Tibial nerve (tissue), 4 donors: Measurements from ENCODE around the gene LTBP2. TPM values are rescaled to one million over a fixed set of nuclear protein-coding genes. Genes with fewer than 3 reads are reported as not detected.

Experiments used
- DNase-seq, 2 donors: peaks; one replicate each; pipeline ENCODE4 v3.0.0-alpha.2; 2019; ENCODE audit warnings: low spot score in 2 of 2
- H3K27ac ChIP-seq, 4 donors: fragments of 200-600 bp; sonication (generic) in 3 of 4; one replicate each; pipeline ENCODE4 v1.5.1; 2017 to 2019; ENCODE audit warnings: mild to moderate bottlenecking in 1 of 4
- H3K27me3 ChIP-seq, 2 donors: fragments of 200-600 bp; sonication (generic) in 1 of 2; one replicate each; pipeline versions ENCODE4 v1.5.1 to v1.6.0; 2017 to 2019
- H3K36me3 ChIP-seq, 3 donors: fragments of 200-600 bp; sonication (generic); one replicate each; pipeline ENCODE4 v1.5.1; 2018 to 2019
- H3K4me1 ChIP-seq, 4 donors: fragments of 200-600 bp; sonication (generic) in 3 of 4; one replicate each; pipeline ENCODE4 v1.5.1; 2017 to 2019
- H3K4me3 ChIP-seq, 4 donors: fragments of 200-600 bp; sonication (generic) in 3 of 4; one replicate each; pipeline ENCODE4 v1.5.1; 2017 to 2019; ENCODE audit warnings: mild to moderate bottlenecking in 1 of 4, moderate library complexity in 1 of 4
- H3K9me3 ChIP-seq, 4 donors: fragments of 200-600 bp; sonication (generic) in 3 of 4; one replicate each; pipeline ENCODE4 v1.5.1; 2017 to 2019
- CTCF ChIP-seq, 5 experiments: fragments of 200-600 bp in 3 of 5; fragments of 450-650 bp in 2 of 5; sonication (generic) in 3 of 5; IDR thresholded peaks; one replicate each; pipeline ENCODE4 v1.5.1; 2016 to 2019; ENCODE audit warnings: antibody characterized with exemption in 5 of 5, mild to moderate bottlenecking in 3 of 5, moderate library complexity in 2 of 5
- EP300 ChIP-seq, 2 donors: sonication (generic); formaldehyde crosslinking; IDR thresholded peaks; one replicate each; pipeline ENCODE4 v1.6.1; 2017; ENCODE audit warnings: antibody characterized with exemption in 2 of 2, mild to moderate bottlenecking in 1 of 2
- POLR2A ChIP-seq, 2 donors: fragments of 450-650 bp; IDR thresholded peaks; one replicate each; pipeline ENCODE4 v1.6.1; 2017; ENCODE audit warnings: antibody characterized with exemption in 2 of 2, mild to moderate bottlenecking in 2 of 2, moderate library complexity in 2 of 2
- WGBS, 2 donors: methylation state at CpG; one replicate each; pipeline ENCODE4 v1.1.5; 2018; 5-methylcytosine and 5-hydroxymethylcytosine counted together
- total RNA-seq, 4 donors: library from RNA; depleted of rRNA; stranded (reverse); fragments of >200 nt; gene quantifications; one replicate each; pipeline ENCODE4 v1.1.0, GENCODE V29; 2016

LTBP2 gene
- total RNA-seq, 4 donors from 2014 or later, result 67.1 to 276 (median 134) TPM

- Histone ChIP-seq H3K4me1 (peaks cover 0 to 47% (median 10%) of the 10 kb centered on the region in 4 donors), H3K36me3 (peaks cover 0 to 20% (median 0%) of the 10 kb centered on the region in 3 donors), H3K9me3 (no peaks in the 10 kb centered on the region), H3K4me3 (no peak overlapping the region), H3K27ac (peak overlapping the region in 1 of 4 donors; percentile 70), H3K27me3 (no peaks in the 10 kb centered on the region)
- 84 to 86% methylated on average over 9 to 10 of the region's 10 CpGs for WGBS, 2 donors
- TF ChIP-seq EP300 (IDR thresholded peaks at IDR 0.05), result no peak
- no peak for TF ChIP-seq CTCF (IDR thresholded peaks at IDR 0.05)
- TF ChIP-seq POLR2A (IDR thresholded peaks at IDR 0.05), result no peak
- no peak for DNase-seq
Observed at GRCh38 chr14:74526854-74527585, 85.0 kb downstream of the LTBP2 start.

- peak overlapping the region in 2 of 4 donors; percentile 63 to 70 for H3K27ac ChIP-seq
Observed at GRCh38 chr14:74525361-74525851, 86.6 kb downstream of the LTBP2 start.

GRCh38 chr14:74524812-74525135 lies 87.3 kb downstream of the LTBP2 start:
- Histone ChIP-seq H3K4me3 (no peak overlapping the region), H3K27me3 (no peaks in the 10 kb centered on the region), H3K4me1 (peaks cover 0 to 37% (median 8%) of the 10 kb centered on the region in 4 donors), H3K36me3 (peaks cover 0 to 24% (median 0%) of the 10 kb centered on the region in 3 donors), H3K27ac (peak overlapping the region in 2 of 4 donors; percentile 63 to 70), H3K9me3 (no peaks in the 10 kb centered on the region)
- no peak for DNase-seq
- TF ChIP-seq POLR2A (IDR thresholded peaks at IDR 0.05) (no peak), EP300 (IDR thresholded peaks at IDR 0.05) (no peak), CTCF (IDR thresholded peaks at IDR 0.05) (no peak)

More at GRCh38 chr14:74525361-74525851, 86.6 kb downstream of the LTBP2 start:
- Histone ChIP-seq H3K27me3 (no peaks in the 10 kb centered on the region), H3K4me3 (no peak overlapping the region), H3K36me3 (peaks cover 0 to 24% (median 0%) of the 10 kb centered on the region in 3 donors), H3K4me1 (peaks cover 0 to 37% (median 8%) of the 10 kb centered on the region in 4 donors), H3K9me3 (no peaks in the 10 kb centered on the region)
- TF ChIP-seq POLR2A (IDR thresholded peaks at IDR 0.05) (no peak), CTCF (IDR thresholded peaks at IDR 0.05) (no peak), EP300 (IDR thresholded peaks at IDR 0.05) (no peak)
- WGBS, 2 donors, result 57 to 58% methylated on average over 4 of the region's 4 CpGs
- DNase-seq, result no peak

GRCh38 chr14:74524076-74524811 lies 87.8 kb downstream of the LTBP2 start:
- H3K27ac ChIP-seq, result peak overlapping the region in 3 of 4 donors; percentile 28 to 70 (median 63)
- DNase-seq, result no peak

GRCh38 chr14:74522740-74523139 lies 89.3 kb downstream of the LTBP2 start:
- TF ChIP-seq POLR2A (IDR thresholded peaks at IDR 0.05) (no peak), EP300 (IDR thresholded peaks at IDR 0.05) (no peak), CTCF (IDR thresholded peaks at IDR 0.05) (no peak)
- DNase-seq, result no peak
- Histone ChIP-seq H3K4me3 (no peak overlapping the region), H3K27me3 (no peaks in the 10 kb centered on the region), H3K27ac (peak overlapping the region in 1 of 4 donors; percentile 70), H3K4me1 (peaks cover 0 to 40% (median 8%) of the 10 kb centered on the region in 4 donors), H3K9me3 (no peaks in the 10 kb centered on the region), H3K36me3 (peaks cover 0 to 27% (median 0%) of the 10 kb centered on the region in 3 donors)
- WGBS, 2 donors, result 90 to 100% methylated on average over 4 to 7 of the region's 7 CpGs

More at GRCh38 chr14:74524076-74524811, 87.8 kb downstream of the LTBP2 start:
- WGBS, 2 donors, result 39 to 55% methylated on average over 10 to 14 of the region's 14 CpGs
- Histone ChIP-seq H3K27me3 (no peaks in the 10 kb centered on the region), H3K9me3 (no peaks in the 10 kb centered on the region), H3K4me1 (peaks cover 0 to 37% (median 8%) of the 10 kb centered on the region in 4 donors), H3K36me3 (peaks cover 0 to 27% (median 0%) of the 10 kb centered on the region in 3 donors), H3K4me3 (no peak overlapping the region)
- peak in 1 of 2 donors; percentile 6 for TF ChIP-seq EP300 (IDR thresholded peaks at IDR 0.05)
- no peak for TF ChIP-seq POLR2A (IDR thresholded peaks at IDR 0.05)
